Heart left ventricle (tissue), 16 donors: ENCODE results near the gene PLPP1. TPM values are rescaled to one million over a fixed set of nuclear protein-coding genes. Genes with fewer than 3 reads are reported as not detected.
"Not testable (repeated sequence)": the region's sequence is repeated elsewhere in the genome, so short reads cannot be mapped to it uniquely, and the experiment has no call there.

Experiments used
- ATAC-seq, 4 donors: fragments of 200-7000 bp; cut with Tn5 transposase; one replicate each; pipeline ENCODE4 v1.9.1; 2020 to 2022; ENCODE audit warnings: moderate library complexity in 4 of 4, mild to moderate bottlenecking in 3 of 4, moderate number of reproducible peaks in 1 of 4
- DNase-seq, 5 donors: peaks; one replicate each; pipeline ENCODE4 v3.0.0-alpha.2; 2020
- H3K27ac ChIP-seq, 12 donors: fragments of 200-600 bp; sonication (generic) in 4 of 12; one replicate each; pipeline versions ENCODE4 v1.5.0 to v1.8.0; 2016 to 2022; ENCODE audit warnings: mild to moderate bottlenecking in 2 of 12
- H3K27me3 ChIP-seq, 9 donors: fragments of 200-600 bp; sonication (generic) in 2 of 9; one replicate each; pipeline versions ENCODE4 v1.5.1 to v1.8.0; 2016 to 2022; ENCODE audit warnings: mild to moderate bottlenecking in 3 of 9
- H3K36me3 ChIP-seq, 9 donors: fragments of 200-600 bp; sonication (generic) in 2 of 9; one replicate each; pipeline versions ENCODE4 v1.5.0 to v1.8.0; 2018 to 2022; ENCODE audit warnings: mild to moderate bottlenecking in 2 of 9
- H3K4me1 ChIP-seq, 12 donors: fragments of 200-600 bp; sonication (generic) in 4 of 12; one replicate each; pipeline versions ENCODE4 v1.5.0 to v1.8.0; 2016 to 2022; ENCODE audit warnings: mild to moderate bottlenecking in 3 of 12
- H3K4me3 ChIP-seq, 12 donors: fragments of 200-600 bp; sonication (generic) in 4 of 12; one replicate each; pipeline versions ENCODE4 v1.5.0 to v1.8.0; 2017 to 2022; ENCODE audit warnings: mild to moderate bottlenecking in 9 of 12, moderate library complexity in 4 of 12
- H3K9me3 ChIP-seq, 12 donors: fragments of 200-600 bp; sonication (generic) in 4 of 12; one replicate each; pipeline versions ENCODE4 v1.5.0 to v1.8.0; 2016 to 2022; ENCODE audit warnings: mild to moderate bottlenecking in 1 of 12
- POLR2A ChIP-seq, 2 donors: fragments of 450-650 bp; IDR thresholded peaks; one replicate each; pipeline ENCODE4 v1.6.1; 2017; ENCODE audit warnings: antibody characterized with exemption in 2 of 2, mild to moderate bottlenecking in 2 of 2, moderate library complexity in 2 of 2
- WGBS, 4 donors: extraction: QIAGEN DNeasy Blood & Tissue Kit in 2 of 4; methylation state at CpG; one replicate each; pipeline versions ENCODE4 v1.1.5 to v1.1.7; 2013 to 2018; 5-methylcytosine and 5-hydroxymethylcytosine counted together
- intact Hi-C, 10 donors: fragments of 100-400 bp; cut with DNase I; formaldehyde crosslinking; loops; one replicate each; pipeline versions ENCODE4 v1.11.1 to v1.14.2; 2022
- polyA plus RNA-seq, 2 donors: library from polyadenylated mRNA; stranded (reverse); fragments of 200-250 nt; gene quantifications; one replicate each; pipeline ENCODE4 v1.2.3, GENCODE V29; 2013
- total RNA-seq, 9 donors: library from RNA; depleted of rRNA in 2 of 9; stranded (reverse); fragments of >200 nt in 2 of 9; fragmentation: NEBNext Ultra II Directional in 3 of 9; extraction: Animal tissue kit (Norgen Biotek cat#: 25700) in 3 of 9; gene quantifications; one replicate each; pipeline versions ENCODE4 v1.1.0 to v1.2.4, GENCODE V29; 2016 to 2023
- TF ChIP-seq, protein P1 (sequence below), 12 donors: fragments of 200-600 bp; sonication (generic) in 4 of 12; IDR thresholded peaks; one replicate each; pipeline versions ENCODE4 v1.5.0 to v1.8.0; 2018 to 2022; ENCODE audit warnings: antibody characterized with exemption in 12 of 12, mild to moderate bottlenecking in 5 of 12
- donor health status: ischemic (EF 13 %, LVEDD 7.1; RV severe dilation, severe dysfunction).
- donor health status: healthy with polysubstance abuse.
- donor health status: DM: no; HTN: yes; CAD: no.
- donor health status: DM: no; HTN: no; CAD: no.
- donor health status: ischemic (EF 25% LVEDD 6.9; RV normal size, moderate dysfunction).
- donor health status: ischemic (EF 25% LVEDD 5.7; RV mildly dilated, moderate dysfunction).
- donor health status: healthy.
- donor health status: DM: yes; HTN: yes; CAD: no.
- donor health status: ischemic (EF 35%, LVEDD 5.7; RV mildly dilated, moderate dysfunction).
- donor health status: nonischemic (EF 11% LVEDD 7.7; RV severe dilation, severe dysfunction).
- donor health status: DM: yes; HTN: yes; CAD: no.
- donor health status: PGD.
- donor health status: ischemic (EF 29% LVEDD 5.4; RV normal size, mild dysfunction).
- donor health status: nonischemic (EF 23%, LVEDD 6.1; RV moderate dilation, normal function).

PLPP1 gene
- total and polyA plus RNA-seq, 11 donors, result 64.9 to 223 (median 81.5) TPM

DNA sequence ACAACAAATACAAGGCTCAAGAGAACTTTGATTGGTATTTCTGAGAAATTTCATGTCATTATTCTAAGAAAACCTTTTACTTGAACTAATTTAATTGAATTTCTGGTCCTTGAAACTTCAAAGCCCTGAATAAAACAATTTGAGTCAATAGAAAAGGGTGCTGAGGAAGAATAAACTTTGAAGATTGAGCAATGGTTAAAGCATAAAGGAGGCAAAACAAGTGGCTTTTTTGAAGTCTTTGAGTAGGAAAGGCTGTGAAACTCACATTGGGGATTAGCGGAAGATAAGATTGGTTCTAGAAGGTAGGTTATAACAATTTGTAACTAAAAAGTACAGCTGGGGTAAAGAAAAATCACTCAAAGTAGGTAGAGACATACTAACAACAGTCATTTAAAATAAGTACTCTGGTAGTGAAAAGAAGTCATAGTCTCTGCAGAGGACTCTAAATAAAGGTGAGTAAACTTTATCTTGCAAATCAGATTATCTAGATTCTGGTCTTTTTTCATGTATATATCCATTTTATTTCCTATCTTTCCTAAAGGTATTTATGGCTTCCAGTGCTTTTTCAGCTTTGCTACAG, 6.4 kb upstream of the PLPP1 start:
- intact Hi-C loops, result no loop called here
- ATAC-seq, result no peak
- TF ChIP-seq POLR2A (IDR thresholded peaks at IDR 0.05), result no peak
- TF ChIP-seq, protein P1, sequence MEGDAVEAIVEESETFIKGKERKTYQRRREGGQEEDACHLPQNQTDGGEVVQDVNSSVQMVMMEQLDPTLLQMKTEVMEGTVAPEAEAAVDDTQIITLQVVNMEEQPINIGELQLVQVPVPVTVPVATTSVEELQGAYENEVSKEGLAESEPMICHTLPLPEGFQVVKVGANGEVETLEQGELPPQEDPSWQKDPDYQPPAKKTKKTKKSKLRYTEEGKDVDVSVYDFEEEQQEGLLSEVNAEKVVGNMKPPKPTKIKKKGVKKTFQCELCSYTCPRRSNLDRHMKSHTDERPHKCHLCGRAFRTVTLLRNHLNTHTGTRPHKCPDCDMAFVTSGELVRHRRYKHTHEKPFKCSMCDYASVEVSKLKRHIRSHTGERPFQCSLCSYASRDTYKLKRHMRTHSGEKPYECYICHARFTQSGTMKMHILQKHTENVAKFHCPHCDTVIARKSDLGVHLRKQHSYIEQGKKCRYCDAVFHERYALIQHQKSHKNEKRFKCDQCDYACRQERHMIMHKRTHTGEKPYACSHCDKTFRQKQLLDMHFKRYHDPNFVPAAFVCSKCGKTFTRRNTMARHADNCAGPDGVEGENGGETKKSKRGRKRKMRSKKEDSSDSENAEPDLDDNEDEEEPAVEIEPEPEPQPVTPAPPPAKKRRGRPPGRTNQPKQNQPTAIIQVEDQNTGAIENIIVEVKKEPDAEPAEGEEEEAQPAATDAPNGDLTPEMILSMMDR (IDR thresholded peaks at IDR 0.05), result no peak
- Histone ChIP-seq H3K4me1 (peaks cover 0 to 25% (median 0%) of the 10 kb centered on the region in 12 donors), H3K27ac (peak overlapping the region in 1 of 12 donors; percentile 34), H3K4me3 (no peak overlapping the region), H3K27me3 (no peaks in the 10 kb centered on the region), H3K9me3 (no peaks in the 10 kb centered on the region), H3K36me3 (no peaks in the 10 kb centered on the region)
- WGBS, 4 donors, result 90 to 100% (median 96%) methylated on average over 1 of the region's 1 CpG
- no peak for DNase-seq

DNA sequence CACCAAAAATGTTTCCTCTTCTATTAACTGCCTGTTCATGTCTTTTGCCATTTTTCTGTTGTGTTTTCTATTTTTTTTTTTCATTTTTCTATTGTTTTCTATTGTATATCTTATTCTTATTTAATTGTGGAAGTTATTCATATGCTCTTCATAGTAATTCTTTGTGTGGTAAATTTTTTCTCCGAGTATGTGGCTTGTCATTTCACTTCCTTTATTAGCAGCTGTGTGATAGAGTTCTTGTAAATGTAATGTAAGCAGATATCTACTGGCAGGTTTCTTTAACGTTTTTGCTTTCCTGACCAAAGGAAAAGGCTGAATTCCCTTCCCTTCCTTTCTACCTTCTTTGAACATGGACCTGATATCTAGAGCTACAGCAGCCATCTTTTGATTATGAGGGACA, 5.8 kb upstream of the PLPP1 start:
- no peaks in the 10 kb centered on the region for H3K36me3 ChIP-seq
- WGBS, 4 donors, result 15 to 30% (median 22%) methylated on average over 2 of the region's 2 CpGs
- no peak overlapping the region for H3K4me3 ChIP-seq
- no peak for ATAC-seq
- no peak for TF ChIP-seq POLR2A (IDR thresholded peaks at IDR 0.05)
- TF ChIP-seq, protein P1 (IDR thresholded peaks at IDR 0.05), result no peak
- peak overlapping the region in 1 of 12 donors; percentile 34 for H3K27ac ChIP-seq
- no peaks in the 10 kb centered on the region for H3K9me3 ChIP-seq
- H3K4me1 ChIP-seq, result peaks cover 0 to 29% (median 3%) of the 10 kb centered on the region in 12 donors
- no peak for DNase-seq
- intact Hi-C loops, result no loop called here
- H3K27me3 ChIP-seq, result no peaks in the 10 kb centered on the region

DNA sequence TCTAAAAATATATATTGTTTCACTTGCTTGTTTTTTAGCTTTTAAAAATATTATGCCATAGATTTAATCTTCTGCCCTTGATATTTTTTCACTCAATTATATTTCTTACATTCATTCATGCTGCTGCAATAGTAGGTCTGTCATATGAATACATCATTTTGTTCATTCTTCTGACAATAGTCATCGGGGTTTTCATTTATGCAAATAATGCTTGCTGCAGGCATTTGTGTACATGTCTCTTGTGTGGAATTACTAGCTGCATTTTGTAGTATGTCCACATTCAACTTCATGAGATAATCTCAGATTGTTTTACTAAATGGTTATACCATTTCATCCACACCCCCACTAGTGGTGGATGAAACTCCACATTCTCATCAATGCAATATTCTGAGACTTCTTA, 5.3 kb upstream of the PLPP1 start:
- Histone ChIP-seq H3K9me3 (no peaks in the 10 kb centered on the region), H3K36me3 (no peaks in the 10 kb centered on the region), H3K27me3 (no peaks in the 10 kb centered on the region), H3K4me3 (no peak overlapping the region), H3K27ac (no peak overlapping the region), H3K4me1 (peaks cover 0 to 34% (median 7%) of the 10 kb centered on the region in 12 donors)
- ATAC-seq (no peak), DNase-seq (no peak)
- intact Hi-C loops, result no loop called here
- 80 to 100% (median 94%) methylated on average over 1 of the region's 1 CpG for WGBS, 4 donors
- TF ChIP-seq, protein P1 (IDR thresholded peaks at IDR 0.05), result no peak
- TF ChIP-seq POLR2A (IDR thresholded peaks at IDR 0.05), result no peak

DNA sequence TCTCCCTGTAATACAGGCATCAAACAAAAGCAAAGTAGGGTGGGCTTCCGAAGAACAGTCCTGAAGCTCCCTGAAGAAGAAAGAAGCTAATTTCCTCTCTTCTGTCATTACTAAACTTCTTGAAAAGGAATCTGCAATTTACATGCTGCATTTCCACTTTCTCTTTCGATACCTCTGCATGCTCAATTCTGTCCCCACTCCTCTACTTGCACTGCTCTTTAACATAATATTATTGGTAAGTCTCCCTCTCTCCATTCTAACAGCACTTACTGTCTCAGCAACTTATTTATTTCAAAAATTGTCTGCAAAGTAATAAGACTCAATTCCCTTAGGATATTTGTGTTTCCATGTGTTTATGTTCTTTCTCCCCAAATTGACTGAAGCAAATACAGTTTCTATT, 3.9 kb upstream of the PLPP1 start:
- H3K27ac ChIP-seq, result peak overlapping the region in 7 of 12 donors; percentile 0 to 64 (median 42)
- TF ChIP-seq, protein P1 (IDR thresholded peaks at IDR 0.05), result no peak
- no peak for TF ChIP-seq POLR2A (IDR thresholded peaks at IDR 0.05)
- WGBS, 4 donors, result 27 to 37% (median 31%) methylated on average over 2 of the region's 2 CpGs
- no peaks in the 10 kb centered on the region for H3K36me3 ChIP-seq
- peaks cover 0 to 39% (median 7%) of the 10 kb centered on the region in 12 donors for H3K4me1 ChIP-seq
- peak overlapping the region in 1 of 12 donors; percentile 11 for H3K4me3 ChIP-seq
- no peaks in the 10 kb centered on the region for H3K9me3 ChIP-seq
- no peaks in the 10 kb centered on the region for H3K27me3 ChIP-seq
- no peak for DNase-seq
- intact Hi-C loops, result loop anchor here in 7 of 10 donors (5.0 to 10.0 kb wide), 7 partner anchors 34 to 156 kb away; no protein-coding TSS in a partner anchor
- no peak for ATAC-seq

DNA sequence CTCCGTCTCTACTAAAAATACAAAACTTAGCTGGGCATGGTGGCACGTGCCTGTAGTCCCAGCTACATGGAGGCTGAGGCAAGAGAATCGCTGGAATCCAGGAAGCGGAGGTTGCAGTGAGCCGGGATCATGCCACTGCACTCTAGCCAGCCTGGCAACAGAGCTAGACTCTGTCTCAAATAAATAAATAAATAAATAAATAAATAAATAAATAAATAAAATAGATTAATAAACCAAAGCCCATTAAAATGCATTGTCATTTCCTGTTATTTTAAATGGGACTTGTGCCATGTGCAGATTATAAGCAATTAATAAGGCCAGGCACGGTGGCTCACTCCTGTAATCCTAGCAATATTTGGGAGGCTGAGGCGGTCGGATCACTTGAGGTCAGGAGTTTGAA, 2.6 kb upstream of the PLPP1 start:
- not testable (repeated sequence) for H3K9me3 ChIP-seq, ATAC-seq, H3K4me3 ChIP-seq, H3K36me3 ChIP-seq, DNase-seq, H3K27ac ChIP-seq, H3K27me3 ChIP-seq
- 94 to 98% (median 97%) methylated on average over 8 of the region's 8 CpGs for WGBS, 4 donors
- H3K4me1 ChIP-seq, result peaks cover 0 to 41% (median 13%) of the 10 kb centered on the region in 12 donors
- intact Hi-C loops, result loop anchor here in 7 of 10 donors (5.0 to 10.0 kb wide), 7 partner anchors 35 to 157 kb away; no protein-coding TSS in a partner anchor
